Coronary artery (tissue), 2 donors: ENCODE measurements around the gene MRPL23.

ENCODE experiments used
- DNase-seq: peaks from one replicate; pipeline ENCODE4 v3.0.0-alpha.2; 2017; ENCODE audit warnings: low spot score
- H3K27ac ChIP-seq, 2 donors: fragments of 200-600 bp; sonication (generic); one replicate each; pipeline ENCODE4 v1.5.1; 2016 to 2019
- H3K4me3 ChIP-seq: fragments of 200-600 bp; sonication (generic); 2 replicates; pipeline ENCODE4 v1.5.1; 2016; ENCODE audit warnings: mild to moderate bottlenecking, moderate library complexity
- CTCF ChIP-seq: fragments of 200-600 bp; sonication (generic); IDR thresholded peaks from one replicate; pipeline ENCODE4 v1.5.1; 2019; ENCODE audit warnings: antibody characterized with exemption

Gene MRPL23

GRCh38 chr11:1975185-1975584 lies 28.1 kb downstream of the MRPL23 start:
- Histone ChIP-seq H3K4me3 (no peak overlapping the region), H3K27ac (no peak overlapping the region)
- no peak for DNase-seq
- no peak for TF ChIP-seq CTCF

GRCh38 chr11:1978720-1979473 lies 31.8 kb downstream of the MRPL23 start:
- Histone ChIP-seq H3K27ac (no peak overlapping the region), H3K4me3 (no peak overlapping the region)
- no peak for DNase-seq
- no peak for TF ChIP-seq CTCF

GRCh38 chr11:1979607-1980006 lies 32.5 kb downstream of the MRPL23 start:
- Histone ChIP-seq H3K4me3 (no peak overlapping the region), H3K27ac (no peak overlapping the region)
- no peak for TF ChIP-seq CTCF
- no peak for DNase-seq

GRCh38 chr11:1982873-1983600 lies 35.9 kb downstream of the MRPL23 start:
- TF ChIP-seq CTCF = no peak
- H3K4me3 ChIP-seq = no peak overlapping the region
- no peak overlapping the region for H3K27ac ChIP-seq
- DNase-seq = no peak

- no peak for TF ChIP-seq CTCF
- Histone ChIP-seq H3K27ac (no peak overlapping the region), H3K4me3 (no peak overlapping the region)
- no peak for DNase-seq
Observed at GRCh38 chr11:1983601-1983961, 36.4 kb downstream of the MRPL23 start.

GRCh38 chr11:1987024-1987423 lies 39.9 kb downstream of the MRPL23 start:
- TF ChIP-seq CTCF = no peak
- Histone ChIP-seq H3K4me3 (no peak overlapping the region), H3K27ac (no peak overlapping the region)
- no peak for DNase-seq

GRCh38 chr11:1988174-1988573 lies 41.0 kb downstream of the MRPL23 start:
- no peak for TF ChIP-seq CTCF
- no peak overlapping the region for H3K4me3 ChIP-seq
- no peak overlapping the region for H3K27ac ChIP-seq
- no peak for DNase-seq
